SU-DHL-6 (cell line): ENCODE results near the gene ELFN2.

Experiments used
- H2AFZ ChIP-seq: fragments of 200-600 bp; sonication (generic); 2 replicates; pipeline ENCODE4 v1.6.1; 2014; ENCODE audit warnings: low read depth, mild to moderate bottlenecking, moderate library complexity, mixed read lengths, antibody characterized with exemption, low read length; ENCODE audit not compliant: severe bottlenecking
- H3F3A ChIP-seq: fragments of 200-600 bp; shearing (Covaris generic); 2 replicates; pipeline ENCODE4 v1.6.0; 2016; ENCODE audit warnings: antibody characterized with exemption, mild to moderate bottlenecking; ENCODE audit not compliant: insufficient read depth
- H3K27ac ChIP-seq: fragments of 200-600 bp; sonication (generic); 2 replicates; pipeline ENCODE4 v1.5.1; 2016; ENCODE audit warnings: low read depth, mild to moderate bottlenecking, low read length, moderate library complexity, mixed read lengths
- H3K27me3 ChIP-seq: fragments of 200-600 bp; sonication (generic), shearing (Covaris generic); 2 replicates; pipeline ENCODE4 v1.6.0; 2014; ENCODE audit warnings: mild to moderate bottlenecking, low read length
- H3K36me3 ChIP-seq: fragments of 200-600 bp; sonication (generic); 2 replicates; pipeline ENCODE4 v1.6.1; 2014; ENCODE audit warnings: mild to moderate bottlenecking, low read length, mixed read lengths
- H3K4me2 ChIP-seq: fragments of 300-600, 200-600 bp; shearing (Covaris generic), sonication (generic); 2 replicates; pipeline ENCODE4 v1.6.0; 2014; ENCODE audit warnings: low read length, low read depth, mild to moderate bottlenecking; ENCODE audit not compliant: poor library complexity, severe bottlenecking
- H3K4me3 ChIP-seq: fragments of 200-600 bp; sonication (generic); 2 replicates; pipeline ENCODE4 v1.5.1; 2014; ENCODE audit warnings: antibody characterized with exemption, low read length, mild to moderate bottlenecking, mixed read lengths; ENCODE audit not compliant: insufficient read depth, poor library complexity, severe bottlenecking
- H3K79me2 ChIP-seq: fragments of 200-600 bp; sonication (generic); 2 replicates; pipeline ENCODE4 v1.6.1; 2014; ENCODE audit warnings: mild to moderate bottlenecking, low read length, moderate library complexity; ENCODE audit not compliant: insufficient read depth
- H3K9ac ChIP-seq: fragments of 200-600 bp; sonication (generic); 2 replicates; pipeline ENCODE4 v1.7.0; 2014; ENCODE audit warnings: mild to moderate bottlenecking, low read length
- H3K9me2 ChIP-seq: fragments of 200-600 bp; sonication (generic); replicated peaks from 2 replicates; pipeline ENCODE4 v1.6.1; 2014; ENCODE audit warnings: low read length; ENCODE audit not compliant: insufficient read depth
- H3K9me3 ChIP-seq: fragments of 200-600 bp; sonication (generic); 2 replicates; pipeline ENCODE4 v1.6.1; 2014; ENCODE audit warnings: low read length, mixed read lengths; ENCODE audit not compliant: insufficient read depth
- H4K20me1 ChIP-seq: fragments of 200-600 bp; sonication (generic); 2 replicates; pipeline ENCODE4 v1.6.1; 2014; ENCODE audit warnings: low read depth, mild to moderate bottlenecking, antibody characterized with exemption, low read length, moderate library complexity, mixed read lengths
- EZH2phosphoT487 ChIP-seq: fragments of 200-600 bp; sonication (generic), shearing (Covaris generic); conservative IDR thresholded peaks from 2 replicates; pipeline ENCODE4 v1.6.1; 2018; ENCODE audit warnings: mild to moderate bottlenecking, antibody characterized with exemption, low read length, moderate library complexity, mixed read lengths
- TF ChIP-seq, protein P1 (sequence below): fragments of 200-600 bp; sonication (generic); IDR thresholded peaks from one replicate; pipeline ENCODE4 v1.5.1; 2017; ENCODE audit warnings: antibody characterized with exemption, mild to moderate bottlenecking, low read length, moderate library complexity; ENCODE audit not compliant: insufficient read depth, poor library complexity, severe bottlenecking

ELFN2 gene

DNA sequence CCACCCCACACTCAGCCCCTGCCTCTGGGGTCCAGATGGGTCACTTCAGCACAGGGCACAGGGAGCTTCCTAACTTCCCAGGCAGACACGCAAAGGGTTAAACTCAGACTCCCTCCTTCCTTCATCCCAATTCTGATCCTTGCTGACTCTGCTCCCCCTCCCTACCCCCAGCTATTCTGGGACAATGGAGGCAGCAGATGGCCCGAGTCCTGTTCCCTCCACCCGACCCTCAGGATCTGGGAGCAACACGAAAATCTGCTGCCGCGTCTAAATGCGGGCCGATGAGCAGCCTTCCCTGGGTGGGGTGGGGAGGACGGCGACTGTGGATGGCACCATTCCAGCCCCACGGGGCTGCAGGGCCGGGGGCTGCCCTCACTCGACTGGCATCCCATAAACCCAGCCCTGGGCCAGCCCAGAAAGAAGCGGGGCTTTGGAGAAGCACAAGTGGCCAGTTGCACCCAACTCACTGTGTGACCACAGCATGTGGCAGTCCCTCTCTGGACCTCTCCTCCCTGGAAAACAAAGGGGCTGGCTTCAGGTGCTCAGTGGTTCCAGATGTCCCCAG, 40.2 kb upstream of the ELFN2 start:
- no peaks in the 10 kb centered on the region for H3K79me2 ChIP-seq
- no peak overlapping the region for H3K27ac ChIP-seq
- no peak overlapping the region for H3K9ac ChIP-seq
- no peaks in the 10 kb centered on the region for H4K20me1 ChIP-seq
- H3K4me2 ChIP-seq = no peak overlapping the region
- TF ChIP-seq, protein P1, sequence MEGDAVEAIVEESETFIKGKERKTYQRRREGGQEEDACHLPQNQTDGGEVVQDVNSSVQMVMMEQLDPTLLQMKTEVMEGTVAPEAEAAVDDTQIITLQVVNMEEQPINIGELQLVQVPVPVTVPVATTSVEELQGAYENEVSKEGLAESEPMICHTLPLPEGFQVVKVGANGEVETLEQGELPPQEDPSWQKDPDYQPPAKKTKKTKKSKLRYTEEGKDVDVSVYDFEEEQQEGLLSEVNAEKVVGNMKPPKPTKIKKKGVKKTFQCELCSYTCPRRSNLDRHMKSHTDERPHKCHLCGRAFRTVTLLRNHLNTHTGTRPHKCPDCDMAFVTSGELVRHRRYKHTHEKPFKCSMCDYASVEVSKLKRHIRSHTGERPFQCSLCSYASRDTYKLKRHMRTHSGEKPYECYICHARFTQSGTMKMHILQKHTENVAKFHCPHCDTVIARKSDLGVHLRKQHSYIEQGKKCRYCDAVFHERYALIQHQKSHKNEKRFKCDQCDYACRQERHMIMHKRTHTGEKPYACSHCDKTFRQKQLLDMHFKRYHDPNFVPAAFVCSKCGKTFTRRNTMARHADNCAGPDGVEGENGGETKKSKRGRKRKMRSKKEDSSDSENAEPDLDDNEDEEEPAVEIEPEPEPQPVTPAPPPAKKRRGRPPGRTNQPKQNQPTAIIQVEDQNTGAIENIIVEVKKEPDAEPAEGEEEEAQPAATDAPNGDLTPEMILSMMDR = no peak
- TF ChIP-seq EZH2phosphoT487 = no peak
- H3K4me3 ChIP-seq = no peak overlapping the region
- no peaks in the 10 kb centered on the region for H3K9me3 ChIP-seq
- H3K36me3 ChIP-seq = 0 out of 2 replicates have a peak, but pooled peaks cover 6% of the 10 kb centered on the region
- H3K9me2 ChIP-seq = no peaks in the 10 kb centered on the region
- H3F3A ChIP-seq = no peaks in the 10 kb centered on the region
- H3K27me3 ChIP-seq = no peaks in the 10 kb centered on the region
- no peak overlapping the region for H2AFZ ChIP-seq

DNA sequence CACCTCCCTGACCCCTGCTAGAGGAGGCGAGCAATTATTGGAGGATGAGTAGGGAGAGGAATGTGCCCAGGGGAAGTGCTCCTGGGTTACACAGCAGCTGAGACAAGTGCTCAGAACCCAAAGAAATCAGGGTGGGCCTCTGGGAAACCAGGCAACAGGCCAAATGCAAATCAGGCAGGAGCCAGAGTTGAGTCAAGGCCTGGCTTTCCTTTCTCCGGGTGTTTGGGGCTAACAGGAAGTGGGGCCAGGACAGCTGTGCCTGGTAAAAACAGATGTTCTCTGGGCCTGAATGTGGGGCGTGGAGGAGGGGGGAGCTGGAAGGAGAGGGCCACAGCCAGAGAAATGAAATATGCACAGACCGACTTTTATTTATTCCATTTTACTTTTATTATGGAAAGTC, 36.9 kb upstream of the ELFN2 start:
- Histone ChIP-seq H2AFZ (no peak overlapping the region), H3K4me2 (no peak overlapping the region), H3K27me3 (no peaks in the 10 kb centered on the region), H3K79me2 (no peaks in the 10 kb centered on the region), H4K20me1 (no peaks in the 10 kb centered on the region), H3K36me3 (no peaks in the 10 kb centered on the region), H3K9me2 (no peaks in the 10 kb centered on the region), H3K9ac (no peak overlapping the region), H3K4me3 (no peak overlapping the region), H3F3A (no peaks in the 10 kb centered on the region), H3K9me3 (no peaks in the 10 kb centered on the region), H3K27ac (no peak overlapping the region)
- TF ChIP-seq EZH2phosphoT487 = no peak
- TF ChIP-seq, protein P1 = no peak

DNA sequence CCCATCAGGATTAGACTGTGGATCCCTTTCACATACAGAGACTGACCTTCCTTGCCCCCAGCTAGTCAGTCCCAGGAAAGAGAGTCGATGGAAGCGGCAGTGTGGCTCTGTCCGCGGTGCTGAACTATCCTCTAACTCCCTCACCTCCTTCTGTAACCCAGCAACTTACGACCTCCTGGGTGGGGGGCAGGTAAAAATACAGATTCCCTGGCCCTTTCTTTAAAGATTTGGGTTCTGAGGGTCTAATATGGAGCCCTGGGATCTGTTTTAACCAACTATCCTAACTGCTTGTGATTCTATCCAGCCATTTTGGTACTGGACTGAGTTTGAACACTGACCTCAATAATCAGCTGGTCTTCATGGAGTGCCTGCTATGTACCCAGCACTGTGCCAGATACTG, 35.7 kb upstream of the ELFN2 start:
- H3K36me3 ChIP-seq = no peaks in the 10 kb centered on the region
- H3K9me3 ChIP-seq = no peaks in the 10 kb centered on the region
- H3K79me2 ChIP-seq = no peaks in the 10 kb centered on the region
- H3K27ac ChIP-seq = no peak overlapping the region
- no peaks in the 10 kb centered on the region for H4K20me1 ChIP-seq
- no peak overlapping the region for H3K4me2 ChIP-seq
- H3K4me3 ChIP-seq = no peak overlapping the region
- no peaks in the 10 kb centered on the region for H3F3A ChIP-seq
- no peak overlapping the region for H2AFZ ChIP-seq
- no peaks in the 10 kb centered on the region for H3K9me2 ChIP-seq
- no peak overlapping the region for H3K9ac ChIP-seq
- H3K27me3 ChIP-seq = no peaks in the 10 kb centered on the region
- TF ChIP-seq, protein P1 = no peak
- TF ChIP-seq EZH2phosphoT487 = no peak

DNA sequence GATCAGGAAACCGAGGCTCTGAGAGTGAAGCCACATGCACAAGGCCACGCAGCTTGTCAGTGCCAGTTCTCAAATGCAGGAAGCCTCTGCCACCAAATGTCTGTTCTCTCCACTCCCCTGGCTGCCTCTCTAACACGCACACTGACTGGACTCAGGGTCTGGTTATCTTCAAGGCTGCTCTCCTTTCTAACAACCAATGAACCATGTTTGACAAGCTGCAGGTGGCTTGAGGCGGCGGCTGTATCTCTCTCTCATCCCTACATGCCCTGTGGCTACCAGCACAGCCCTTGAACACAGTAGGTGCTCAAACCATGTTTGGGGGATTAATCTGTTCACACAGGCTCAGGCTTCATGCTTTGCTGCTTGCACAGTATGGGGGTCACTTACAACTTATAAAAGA, 35.2 kb upstream of the ELFN2 start:
- H3K9me3 ChIP-seq = no peaks in the 10 kb centered on the region
- no peak overlapping the region for H3K4me2 ChIP-seq
- no peaks in the 10 kb centered on the region for H3K27me3 ChIP-seq

More for the DNA sequence above, 35.2 kb upstream of the ELFN2 start:
- no peak overlapping the region for H3K27ac ChIP-seq
- H3K36me3 ChIP-seq = no peaks in the 10 kb centered on the region
- no peaks in the 10 kb centered on the region for H3K9me2 ChIP-seq
- no peak for TF ChIP-seq EZH2phosphoT487
- TF ChIP-seq, protein P1 = no peak
- no peaks in the 10 kb centered on the region for H4K20me1 ChIP-seq
- no peak overlapping the region for H3K4me3 ChIP-seq
- H3K9ac ChIP-seq = no peak overlapping the region
- H3F3A ChIP-seq = no peaks in the 10 kb centered on the region
- no peaks in the 10 kb centered on the region for H3K79me2 ChIP-seq
- H2AFZ ChIP-seq = no peak overlapping the region
